Measurements from ENCODE around the gene PRSS50.
"Not testable (repeated sequence)": the region's sequence is repeated elsewhere in the genome, so short reads cannot be mapped to it uniquely, and the experiment has no call there.

The PRSS50 gene

GRCh38 chr3:46708401-46709156, 9.1 kb downstream of the PRSS50 start:
- no peak for DNase-seq (ENCODE audit: low read depth in 2 of 2)

GRCh38 chr3:46707601-46708011, 10.1 kb downstream of the PRSS50 start:
- no peak for DNase-seq (ENCODE audit: low read depth in 2 of 2)

DNA sequence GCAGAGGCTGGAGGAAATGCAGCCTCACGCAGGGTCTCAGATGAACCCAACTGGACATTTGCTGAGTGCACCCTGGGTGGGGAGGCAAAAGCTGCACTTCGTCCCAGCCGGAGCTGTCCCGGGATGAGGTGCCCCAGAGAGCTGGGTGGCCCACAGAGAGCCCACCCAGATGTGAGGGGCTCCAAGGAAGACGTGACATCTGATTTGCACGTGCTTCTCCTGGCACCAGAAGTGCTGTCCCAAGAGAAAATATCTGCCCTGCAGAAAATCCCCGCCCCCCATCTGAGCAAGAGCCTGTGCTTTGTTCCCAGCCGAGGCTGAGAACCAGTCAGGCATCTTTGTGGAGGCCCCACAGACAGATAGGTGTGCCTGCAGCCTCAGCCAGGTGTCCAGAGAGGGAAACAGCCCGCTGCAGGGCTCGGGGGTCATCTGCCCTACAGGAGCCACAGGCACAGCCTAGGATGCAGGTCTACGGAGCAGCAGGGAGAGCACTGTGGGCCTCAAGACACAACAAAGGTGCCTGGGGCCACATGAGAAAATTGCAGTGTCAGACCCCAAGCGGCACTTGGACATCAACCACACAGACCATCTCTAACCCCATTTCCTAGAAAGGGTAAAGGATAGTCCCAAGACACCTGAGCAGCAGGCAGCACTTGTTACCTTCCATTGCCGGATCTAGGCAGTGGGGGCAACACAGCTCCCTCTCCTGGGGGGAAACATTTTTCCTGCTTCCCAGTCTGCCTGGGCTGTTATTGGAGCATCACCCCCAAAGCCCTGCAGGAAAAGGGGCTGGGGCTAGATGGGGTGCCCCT, 10.7 kb downstream of the PRSS50 start:
- no peak for DNase-seq (ENCODE audit: low read depth in 2 of 2)

GRCh38 chr3:46705751-46706552, 11.7 kb downstream of the PRSS50 start:
- no peak for DNase-seq (ENCODE audit: low read depth in 2 of 2)

DNA sequence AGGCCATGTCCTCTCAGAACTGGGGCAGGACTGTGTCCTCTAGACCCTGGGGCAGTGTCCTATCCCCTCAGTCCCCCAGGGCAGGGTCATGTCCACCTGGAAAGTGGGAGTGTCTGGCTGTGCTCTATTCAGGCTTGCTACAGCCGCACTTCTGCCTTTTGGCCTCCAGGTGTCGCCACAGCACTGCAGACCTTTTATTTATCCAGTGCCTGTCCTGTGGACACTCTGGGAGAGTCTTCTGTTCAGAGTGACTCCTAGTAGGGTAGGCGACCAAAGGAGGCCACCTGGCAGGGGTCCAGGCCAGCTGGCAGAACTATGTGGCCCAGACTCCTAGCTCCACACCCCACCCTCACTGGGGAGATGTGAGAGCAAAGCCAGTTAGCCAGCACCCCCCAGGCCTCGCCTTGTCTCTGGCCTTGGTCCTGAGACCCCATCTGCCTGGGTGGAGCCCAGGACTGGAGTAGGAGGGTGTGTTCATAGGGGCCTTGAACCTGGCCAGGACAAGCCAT, 12.6 kb downstream of the PRSS50 start:
- DNase-seq (ENCODE audit: low read depth in 2 of 2), result peak; percentile 27 to 42

GRCh38 chr3:46704346-46704745, 13.3 kb downstream of the PRSS50 start:
- DNase-seq (ENCODE audit: low read depth in 2 of 2), result not testable (repeated sequence)

- DNase-seq (ENCODE audit: low read depth in 2 of 2), result no peak
Observed at GRCh38 chr3:46703013-46703520, 14.6 kb downstream of the PRSS50 start.

DNA sequence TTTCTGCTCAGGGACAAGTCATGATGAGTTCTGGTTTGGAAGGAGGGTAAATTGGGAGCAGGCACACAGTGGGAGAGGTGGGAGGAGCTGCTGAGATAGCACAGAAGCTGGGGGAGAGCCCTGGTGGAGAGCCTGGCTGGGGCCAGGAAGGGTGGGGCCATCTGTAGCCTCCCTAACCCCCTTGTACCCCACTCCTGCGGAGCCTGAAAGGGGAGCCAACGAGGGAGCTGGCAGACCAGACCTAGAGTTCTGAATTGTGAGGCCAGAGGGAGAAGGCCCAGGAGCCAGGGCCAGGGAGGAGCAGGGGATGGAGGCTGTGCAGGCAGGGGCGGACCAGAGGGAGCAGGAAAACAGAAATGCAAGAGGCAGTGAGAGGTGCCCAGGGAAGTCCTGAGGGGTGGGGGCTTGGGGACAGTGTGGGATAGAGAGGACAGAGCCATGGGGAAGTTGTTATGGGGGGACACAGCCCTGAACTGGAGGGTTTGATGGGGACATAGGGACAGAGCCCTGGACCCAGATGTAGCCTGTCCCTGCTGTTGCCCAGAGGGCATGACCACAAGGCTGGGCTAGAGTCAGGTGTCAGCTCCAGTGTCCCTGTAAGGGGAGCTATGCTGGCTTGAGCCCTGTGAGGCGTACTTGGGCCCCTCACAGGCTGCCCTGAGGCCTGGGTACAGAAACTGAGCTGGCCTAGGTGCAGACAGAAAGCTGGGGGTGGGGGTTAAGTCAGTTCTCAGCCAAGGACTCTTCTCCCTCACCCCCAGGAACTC, 15.2 kb downstream of the PRSS50 start:
- no peak for DNase-seq (ENCODE audit: low read depth in 2 of 2)

DNA sequence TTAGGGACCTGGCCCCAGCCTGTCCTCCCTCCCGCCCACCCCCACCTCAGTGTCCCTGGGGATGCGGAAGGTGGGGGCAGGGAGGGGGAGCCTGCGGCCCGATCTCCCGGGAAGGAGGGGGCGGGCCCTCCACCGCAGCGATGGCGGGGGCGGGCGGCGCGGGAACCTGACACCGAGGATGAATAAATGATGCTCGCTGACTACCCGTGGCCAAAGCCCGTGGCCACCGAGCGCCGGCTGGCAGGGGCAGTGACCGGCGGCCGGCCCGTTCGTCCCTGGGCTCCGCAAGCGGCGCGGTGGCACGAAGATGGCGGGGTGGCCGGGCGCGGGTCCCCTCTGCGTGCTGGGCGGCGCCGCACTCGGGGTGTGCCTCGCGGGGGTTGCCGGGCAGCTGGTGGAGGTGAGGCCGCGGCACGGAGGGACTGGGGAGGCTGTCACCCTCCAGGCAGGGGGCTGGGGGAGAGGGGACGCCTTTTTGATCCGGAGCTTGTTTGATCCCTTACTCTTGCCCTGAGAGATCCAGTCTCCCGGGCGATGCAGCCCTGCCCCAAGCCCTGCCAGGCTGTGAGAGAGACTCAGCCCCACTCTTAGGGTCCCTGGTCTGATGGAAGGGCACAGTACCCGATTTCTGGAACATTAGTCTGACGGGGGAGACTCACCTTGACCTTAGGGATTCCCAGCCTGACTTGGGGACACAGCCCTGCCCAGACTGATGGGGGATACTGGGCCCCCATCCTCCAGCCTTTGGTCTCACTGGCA, 16.3 kb downstream of the PRSS50 start, which contains the start of gene TMIE:
Gene TMIE, plus strand, starts transcription at position 212 of the 759 bp plus-strand sequence. Its CDS starts 96 bp downstream, at position 308.
- no peak for DNase-seq (ENCODE audit: low read depth in 2 of 2)

DNA sequence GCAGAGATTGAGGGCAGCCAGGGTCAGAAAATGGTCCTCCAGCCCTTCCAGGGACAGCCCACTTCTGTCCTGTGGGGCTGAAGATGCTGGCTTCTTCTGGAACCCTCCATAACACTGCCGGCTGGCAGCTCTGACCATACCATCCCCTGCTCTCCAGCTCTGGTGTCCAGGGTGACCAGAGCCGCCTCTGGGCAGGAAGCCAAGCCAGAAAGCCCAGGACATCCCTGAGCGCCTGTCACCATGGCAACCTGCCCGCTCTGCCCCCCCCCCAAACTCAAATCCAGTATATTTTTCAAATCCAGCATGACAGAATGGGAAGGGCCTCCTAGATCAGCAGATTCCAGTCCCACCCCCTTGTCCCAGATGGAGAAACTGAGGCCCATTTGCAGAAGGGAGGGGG, 16.9 kb downstream of the PRSS50 start:
- no peak for DNase-seq (ENCODE audit: low read depth in 2 of 2)

GRCh38 chr3:46699676-46700523, 17.8 kb downstream of the PRSS50 start:
- DNase-seq (ENCODE audit: low read depth in 2 of 2), result no peak

DNA sequence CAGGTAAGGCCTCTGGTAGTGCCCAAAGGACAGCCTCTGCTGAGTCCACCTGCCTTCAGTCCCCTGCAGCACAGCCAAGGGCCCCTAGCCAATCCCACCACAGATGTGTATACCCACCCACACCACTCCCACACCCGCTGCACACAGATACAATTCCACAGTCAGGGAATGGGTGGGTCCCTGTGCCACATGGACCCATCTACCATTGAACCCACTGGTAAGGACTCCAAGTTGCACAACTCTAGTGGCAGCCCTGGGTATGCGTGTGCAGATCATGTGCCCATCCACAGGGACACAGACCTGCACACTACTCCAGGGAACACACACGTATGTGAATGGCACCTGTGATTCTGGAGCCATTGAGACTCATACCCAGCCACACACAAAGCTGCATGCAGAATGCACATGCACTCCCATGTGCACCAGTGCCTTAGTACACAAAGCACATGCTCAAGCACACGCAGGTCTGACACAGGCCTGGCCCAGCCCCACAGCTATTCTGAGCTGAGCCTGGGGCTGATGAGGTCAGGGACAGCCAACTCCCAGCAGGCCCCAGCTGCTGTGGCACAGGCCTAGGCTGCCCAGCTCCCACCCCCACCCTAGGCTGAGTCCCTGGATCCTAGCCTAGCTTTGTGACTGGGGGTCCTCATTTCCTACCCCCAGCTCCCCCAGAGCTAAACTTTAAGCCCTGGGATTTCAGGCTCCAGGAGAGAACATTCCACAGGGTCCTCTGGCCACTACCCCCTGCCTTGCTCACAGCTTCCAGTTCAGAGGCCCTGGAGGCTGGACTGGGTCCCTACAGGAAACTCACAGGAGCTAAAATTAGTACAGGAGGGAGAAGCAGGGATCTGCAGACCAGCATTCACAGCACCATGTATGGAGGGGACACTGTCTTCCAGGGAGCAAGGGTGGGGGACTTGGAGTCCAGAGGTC, 21.4 kb downstream of the PRSS50 start:
- no peak for DNase-seq (ENCODE audit: low read depth in 2 of 2)

DNA sequence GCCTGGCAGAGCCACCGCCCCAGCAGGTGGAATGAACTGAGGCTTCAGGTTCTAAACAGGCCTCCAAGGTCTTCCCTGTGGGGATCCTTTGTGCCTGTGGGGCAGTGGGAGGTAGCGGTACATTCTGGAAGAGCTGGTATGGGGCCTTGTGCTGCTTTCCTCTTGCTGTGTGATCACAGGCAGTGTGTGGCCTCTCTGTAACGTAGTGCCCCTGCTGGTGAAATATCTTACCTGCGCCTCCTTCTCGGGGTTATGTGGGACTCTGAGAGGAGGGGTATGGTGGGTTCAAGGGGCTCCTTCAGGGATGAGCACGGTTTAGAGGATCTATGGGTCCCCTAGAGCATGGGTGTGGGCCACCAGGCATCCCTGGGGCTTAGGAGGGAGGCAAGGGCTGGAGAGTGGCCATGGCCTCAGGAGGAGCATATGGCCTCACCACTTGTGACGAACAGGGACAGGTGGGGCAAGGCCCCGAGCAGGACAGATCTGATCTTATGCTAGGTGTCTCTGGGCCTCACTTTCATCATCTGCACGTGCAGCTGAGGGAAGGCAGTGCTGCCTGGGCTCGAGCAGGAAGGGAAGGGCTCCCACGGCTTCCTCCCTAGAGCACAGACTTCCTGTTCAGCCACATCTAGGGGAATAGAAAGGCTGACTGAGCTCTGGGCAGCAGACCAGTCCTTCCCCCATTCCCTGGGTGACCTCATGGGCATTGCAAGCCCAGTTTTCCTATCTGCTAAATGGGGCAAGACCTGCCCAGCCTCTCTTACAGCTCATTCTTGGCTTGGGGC, 22.3 kb downstream of the PRSS50 start:
- no peak for DNase-seq (ENCODE audit: low read depth in 2 of 2)

DNA sequence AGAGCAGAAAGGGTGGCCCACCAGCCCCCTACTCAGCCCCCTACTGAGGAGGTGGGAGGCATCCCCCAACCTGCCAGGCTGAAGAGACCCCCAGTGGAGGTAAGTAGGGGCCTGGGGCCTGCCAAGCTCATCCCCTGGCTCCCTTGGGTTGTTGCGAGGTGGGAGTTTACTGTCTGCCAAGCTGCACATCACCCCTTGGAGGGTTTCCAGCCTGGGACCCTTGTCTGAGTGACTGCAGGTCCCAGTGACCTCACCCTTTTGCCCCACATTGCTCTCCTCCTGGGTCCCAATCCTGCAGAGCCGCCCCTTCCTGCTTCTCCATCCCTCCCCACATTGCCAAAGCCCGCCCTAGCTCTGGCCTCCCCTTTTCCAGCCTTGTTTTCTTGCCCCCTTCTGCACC, 23.1 kb downstream of the PRSS50 start:
- DNase-seq (ENCODE audit: low read depth in 2 of 2), result no peak

DNA sequence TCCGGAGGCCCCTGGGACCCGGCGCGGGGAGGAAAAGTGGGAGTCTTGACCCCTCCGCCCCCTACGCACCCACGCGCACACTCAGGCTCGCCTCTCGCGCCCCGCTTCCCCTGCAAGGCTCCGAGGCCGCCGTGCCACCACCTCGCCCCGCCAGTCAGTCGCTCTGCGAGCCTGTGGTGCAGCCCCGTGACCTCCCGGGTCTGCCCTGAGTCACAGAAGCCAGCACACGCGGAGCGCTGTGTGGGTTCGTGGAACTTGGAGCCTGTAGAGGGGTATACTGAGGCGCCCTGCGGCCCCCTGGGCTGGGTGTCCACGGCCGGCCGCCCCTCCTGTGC, 23.8 kb downstream of the PRSS50 start:
- DNase-seq (ENCODE audit: low read depth in 2 of 2), result peak in 1 of 2 donors; percentile 32

GRCh38 chr3:46693038-46693891, 24.4 kb downstream of the PRSS50 start, which contains the start of gene ALS2CL:
Gene ALS2CL, minus strand, starts transcription at chr3:46693679. Its CDS starts 4,239 bp downstream, at chr3:46689440.
- peak; percentile 36 to 44 for DNase-seq (ENCODE audit: low read depth in 2 of 2)
